GM12878 (cell line): ENCODE measurements around the gene RAPGEF6. TPM values are rescaled to one million over a fixed set of nuclear protein-coding genes. Genes with fewer than 3 reads are reported as not detected.
A peak's percentile ranks its signal among the peaks of the same experiment; 100 is the strongest.

Source experiments
- BRCA1 ChIP-seq: IDR thresholded peaks from 2 replicates; pipeline ENCODE4 v1.6.1; 2011; ENCODE audit warnings: low read depth, low read length, improper control_type of control experiment
- CBFB ChIP-seq: IDR thresholded peaks from 2 replicates; pipeline ENCODE4 v1.6.1; 2016; ENCODE audit warnings: antibody characterized with exemption, low read depth
- CHD4 ChIP-seq: fragments of 200-600 bp; sonication (generic); IDR thresholded peaks from 2 replicates; pipeline ENCODE4 v1.6.1; 2016; ENCODE audit warnings: mild to moderate bottlenecking
- DPF2 ChIP-seq: fragments of 450-650 bp; IDR thresholded peaks from 2 replicates; pipeline ENCODE4 v1.6.1; 2017; ENCODE audit warnings: mild to moderate bottlenecking
- EGR1 ChIP-seq, 2 experiments: IDR thresholded peaks; 1 replicate in 1 of 2; 2 replicates in 1 of 2; pipeline ENCODE4 v1.6.1; 2011 to 2012; ENCODE audit warnings: low read depth in 2 of 2, low read length in 2 of 2, borderline replicate concordance in 1 of 2, mild to moderate bottlenecking in 1 of 2, moderate library complexity in 1 of 2
- EZH2 ChIP-seq: IDR thresholded peaks from 2 replicates; pipeline ENCODE4 v1.6.1; 2012; ENCODE audit warnings: low read depth, mild to moderate bottlenecking, control low read depth, inconsistent platforms, low read length, borderline replicate concordance; ENCODE audit not compliant: control insufficient read depth
- HDAC2 ChIP-seq: fragments of 200-600 bp; sonication (generic); IDR thresholded peaks from 2 replicates; pipeline ENCODE4 v1.6.1; 2017
- MEF2B ChIP-seq: fragments of 450-650 bp; IDR thresholded peaks from 2 replicates; pipeline ENCODE4 v1.6.1; 2018; ENCODE audit warnings: mild to moderate bottlenecking, moderate library complexity; ENCODE audit not compliant: partially characterized antibody, poor library complexity, severe bottlenecking
- MXI1 ChIP-seq: fragments of 150-350 bp; IDR thresholded peaks from 2 replicates; pipeline ENCODE4 v1.6.1; 2011; ENCODE audit warnings: low read depth, mild to moderate bottlenecking, inconsistent platforms, low read length, improper control_type of control experiment
- NFYA ChIP-seq: IDR thresholded peaks from 2 replicates; pipeline ENCODE4 v1.6.1; 2011; ENCODE audit warnings: low read depth, mild to moderate bottlenecking, low read length, improper control_type of control experiment, borderline replicate concordance
- POLR2A ChIP-seq: IDR thresholded peaks from 2 replicates; pipeline ENCODE4 v1.6.1; 2011; ENCODE audit warnings: low read depth, mild to moderate bottlenecking, low read length
- POLR2AphosphoS5 ChIP-seq: IDR thresholded peaks from 2 replicates; pipeline ENCODE4 v1.6.1; 2011; ENCODE audit warnings: mild to moderate bottlenecking, low read length, inconsistent platforms
- RFX5 ChIP-seq: IDR thresholded peaks from 2 replicates; pipeline ENCODE4 v1.6.1; 2011; ENCODE audit warnings: low read depth, low read length, improper control_type of control experiment
- SREBF2 ChIP-seq: IDR thresholded peaks from 2 replicates; pipeline ENCODE4 v1.6.1; 2012; ENCODE audit warnings: mild to moderate bottlenecking, low read length
- STAT1 ChIP-seq: fragments of 450-650 bp; conservative IDR thresholded peaks from 2 replicates; pipeline ENCODE4 v1.6.1; 2014; ENCODE audit warnings: antibody characterized with exemption, mild to moderate bottlenecking
- TCF7 ChIP-seq: IDR thresholded peaks from 2 replicates; pipeline ENCODE4 v1.6.1; 2014; ENCODE audit warnings: antibody characterized with exemption, borderline replicate concordance
- YY1 ChIP-seq: IDR thresholded peaks from 2 replicates; pipeline ENCODE4 v1.6.1; 2011; ENCODE audit warnings: low read depth, mild to moderate bottlenecking, low read length
- ZNF207 ChIP-seq: fragments of 450-650 bp; IDR thresholded peaks from 2 replicates; pipeline ENCODE4 v1.6.1; 2014; ENCODE audit warnings: antibody characterized with exemption, mild to moderate bottlenecking, borderline replicate concordance
- ZZZ3 ChIP-seq: IDR thresholded peaks from 2 replicates; pipeline ENCODE4 v1.6.1; 2011; ENCODE audit warnings: low read depth; ENCODE audit not compliant: control insufficient read depth, insufficient read length
- polyA plus RNA-seq, 11 experiments: library from polyadenylated mRNA; depleted of rRNA in 4 of 11; unstranded in 6 of 11; stranded (reverse) in 5 of 11; fragments of >200 nt; fragmentation: Nextera tagmentation in 4 of 11; fragmentation: Illumina TruSeq in 1 of 11; extraction: Ambion mirVana in 4 of 11; extraction: Trizol in 1 of 11; gene quantifications; 1 replicate in 1 of 11; 2 replicates in 10 of 11; pipeline versions ENCODE4 v1.2.1 to v1.2.3, GENCODE V29; 2011 to 2016; ENCODE audit warnings: inconsistent platforms in 2 of 11, missing spikeins in 2 of 11, low read depth in 1 of 11
- total RNA-seq, 4 experiments: library from RNA; depleted of rRNA in 3 of 4; stranded (reverse); fragments of >200 nt in 3 of 4; fragmentation: Illumina TruSeq in 1 of 4; extraction: Trizol in 1 of 4; gene quantifications; 2 replicates each; pipeline versions ENCODE4 v1.2.1 to v1.2.3, GENCODE V29; 2013 to 2021
- TF ChIP-seq, protein P1 (sequence below): IDR thresholded peaks from 2 replicates; pipeline ENCODE4 v1.6.1; 2011; ENCODE audit warnings: borderline replicate concordance, low read depth, mild to moderate bottlenecking, moderate library complexity, low read length; ENCODE audit not compliant: insufficient read depth, poor library complexity, severe bottlenecking
- TF ChIP-seq, protein P2 (sequence below): fragments of 450-650 bp; IDR thresholded peaks from 2 replicates; pipeline ENCODE4 v1.6.1; 2014; ENCODE audit warnings: mild to moderate bottlenecking
- TF ChIP-seq, protein P3 (sequence below): fragments of 150-350 bp; IDR thresholded peaks from 2 replicates; pipeline ENCODE4 v1.6.1; 2016; ENCODE audit warnings: low read depth, low read length
- TF ChIP-seq, protein P4 (sequence below): IDR thresholded peaks from 2 replicates; pipeline ENCODE4 v1.6.1; 2012; ENCODE audit warnings: low read depth, low read length, improper control_type of control experiment
- TF ChIP-seq, protein P5 (sequence below): fragments of 450-650 bp; formaldehyde crosslinking; IDR thresholded peaks from 2 replicates; pipeline ENCODE4 v1.5.0; 2022; ENCODE audit warnings: mild to moderate bottlenecking, missing genetic modification characterization

The RAPGEF6 gene
- total and polyA plus RNA-seq, 10 of the 15 experiments (the other 5 are each of a cell fraction or from before 2014, with no cell fraction given), result 2.9 to 24.0 (median 14.2) TPM

DNA sequence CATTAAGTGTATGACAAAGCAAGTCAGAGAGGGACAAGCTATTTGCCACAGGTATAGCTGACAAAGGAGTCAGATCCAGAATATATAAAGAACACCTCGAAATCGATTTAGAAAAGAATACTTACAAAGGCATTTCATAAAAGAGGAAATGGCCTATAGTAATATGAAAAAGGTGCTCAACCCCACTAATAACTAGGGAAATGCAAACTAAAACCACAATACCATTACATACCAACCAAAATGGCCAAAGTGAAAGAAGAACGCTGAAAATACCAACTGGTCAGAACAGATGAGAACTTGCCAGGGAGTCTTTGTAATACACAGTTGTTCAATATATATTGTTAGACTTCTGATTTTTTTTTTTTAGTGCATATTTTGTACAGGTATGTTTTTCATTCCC lies 218.3 kb downstream of the RAPGEF6 start (continued):
- TF ChIP-seq, protein P1, sequence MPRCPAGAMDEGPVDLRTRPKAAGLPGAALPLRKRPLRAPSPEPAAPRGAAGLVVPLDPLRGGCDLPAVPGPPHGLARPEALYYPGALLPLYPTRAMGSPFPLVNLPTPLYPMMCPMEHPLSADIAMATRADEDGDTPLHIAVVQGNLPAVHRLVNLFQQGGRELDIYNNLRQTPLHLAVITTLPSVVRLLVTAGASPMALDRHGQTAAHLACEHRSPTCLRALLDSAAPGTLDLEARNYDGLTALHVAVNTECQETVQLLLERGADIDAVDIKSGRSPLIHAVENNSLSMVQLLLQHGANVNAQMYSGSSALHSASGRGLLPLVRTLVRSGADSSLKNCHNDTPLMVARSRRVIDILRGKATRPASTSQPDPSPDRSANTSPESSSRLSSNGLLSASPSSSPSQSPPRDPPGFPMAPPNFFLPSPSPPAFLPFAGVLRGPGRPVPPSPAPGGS, result no peak
- TF ChIP-seq MXI1 (no peak), TCF7 (no peak), RFX5 (no peak), CHD4 (no peak), EGR1 (IDR thresholded peaks at IDR 0.05; ENCODE audit: borderline replicate concordance in 1 of 2, low read depth in 2 of 2, low read length in 2 of 2) (no peak), ZZZ3 (no peak), BRCA1 (no peak), ZNF207 (no peak), STAT1 (no peak), HDAC2 (no peak), MEF2B (no peak), EZH2 (no peak), POLR2AphosphoS5 (no peak), NFYA (no peak), SREBF2 (no peak), YY1 (no peak), POLR2A (no peak), CBFB (peak; percentile 58; the same call in 1 of the 2 replicates), DPF2 (no peak)
- TF ChIP-seq, protein P2, sequence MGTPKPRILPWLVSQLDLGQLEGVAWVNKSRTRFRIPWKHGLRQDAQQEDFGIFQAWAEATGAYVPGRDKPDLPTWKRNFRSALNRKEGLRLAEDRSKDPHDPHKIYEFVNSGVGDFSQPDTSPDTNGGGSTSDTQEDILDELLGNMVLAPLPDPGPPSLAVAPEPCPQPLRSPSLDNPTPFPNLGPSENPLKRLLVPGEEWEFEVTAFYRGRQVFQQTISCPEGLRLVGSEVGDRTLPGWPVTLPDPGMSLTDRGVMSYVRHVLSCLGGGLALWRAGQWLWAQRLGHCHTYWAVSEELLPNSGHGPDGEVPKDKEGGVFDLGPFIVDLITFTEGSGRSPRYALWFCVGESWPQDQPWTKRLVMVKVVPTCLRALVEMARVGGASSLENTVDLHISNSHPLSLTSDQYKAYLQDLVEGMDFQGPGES, result no peak
- TF ChIP-seq, protein P3, sequence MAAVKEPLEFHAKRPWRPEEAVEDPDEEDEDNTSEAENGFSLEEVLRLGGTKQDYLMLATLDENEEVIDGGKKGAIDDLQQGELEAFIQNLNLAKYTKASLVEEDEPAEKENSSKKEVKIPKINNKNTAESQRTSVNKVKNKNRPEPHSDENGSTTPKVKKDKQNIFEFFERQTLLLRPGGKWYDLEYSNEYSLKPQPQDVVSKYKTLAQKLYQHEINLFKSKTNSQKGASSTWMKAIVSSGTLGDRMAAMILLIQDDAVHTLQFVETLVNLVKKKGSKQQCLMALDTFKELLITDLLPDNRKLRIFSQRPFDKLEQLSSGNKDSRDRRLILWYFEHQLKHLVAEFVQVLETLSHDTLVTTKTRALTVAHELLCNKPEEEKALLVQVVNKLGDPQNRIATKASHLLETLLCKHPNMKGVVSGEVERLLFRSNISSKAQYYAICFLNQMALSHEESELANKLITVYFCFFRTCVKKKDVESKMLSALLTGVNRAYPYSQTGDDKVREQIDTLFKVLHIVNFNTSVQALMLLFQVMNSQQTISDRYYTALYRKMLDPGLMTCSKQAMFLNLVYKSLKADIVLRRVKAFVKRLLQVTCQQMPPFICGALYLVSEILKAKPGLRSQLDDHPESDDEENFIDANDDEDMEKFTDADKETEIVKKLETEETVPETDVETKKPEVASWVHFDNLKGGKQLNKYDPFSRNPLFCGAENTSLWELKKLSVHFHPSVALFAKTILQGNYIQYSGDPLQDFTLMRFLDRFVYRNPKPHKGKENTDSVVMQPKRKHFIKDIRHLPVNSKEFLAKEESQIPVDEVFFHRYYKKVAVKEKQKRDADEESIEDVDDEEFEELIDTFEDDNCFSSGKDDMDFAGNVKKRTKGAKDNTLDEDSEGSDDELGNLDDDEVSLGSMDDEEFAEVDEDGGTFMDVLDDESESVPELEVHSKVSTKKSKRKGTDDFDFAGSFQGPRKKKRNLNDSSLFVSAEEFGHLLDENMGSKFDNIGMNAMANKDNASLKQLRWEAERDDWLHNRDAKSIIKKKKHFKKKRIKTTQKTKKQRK, result no peak
- TF ChIP-seq, protein P4, sequence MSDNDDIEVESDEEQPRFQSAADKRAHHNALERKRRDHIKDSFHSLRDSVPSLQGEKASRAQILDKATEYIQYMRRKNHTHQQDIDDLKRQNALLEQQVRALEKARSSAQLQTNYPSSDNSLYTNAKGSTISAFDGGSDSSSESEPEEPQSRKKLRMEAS, result no peak
- TF ChIP-seq, protein P5, sequence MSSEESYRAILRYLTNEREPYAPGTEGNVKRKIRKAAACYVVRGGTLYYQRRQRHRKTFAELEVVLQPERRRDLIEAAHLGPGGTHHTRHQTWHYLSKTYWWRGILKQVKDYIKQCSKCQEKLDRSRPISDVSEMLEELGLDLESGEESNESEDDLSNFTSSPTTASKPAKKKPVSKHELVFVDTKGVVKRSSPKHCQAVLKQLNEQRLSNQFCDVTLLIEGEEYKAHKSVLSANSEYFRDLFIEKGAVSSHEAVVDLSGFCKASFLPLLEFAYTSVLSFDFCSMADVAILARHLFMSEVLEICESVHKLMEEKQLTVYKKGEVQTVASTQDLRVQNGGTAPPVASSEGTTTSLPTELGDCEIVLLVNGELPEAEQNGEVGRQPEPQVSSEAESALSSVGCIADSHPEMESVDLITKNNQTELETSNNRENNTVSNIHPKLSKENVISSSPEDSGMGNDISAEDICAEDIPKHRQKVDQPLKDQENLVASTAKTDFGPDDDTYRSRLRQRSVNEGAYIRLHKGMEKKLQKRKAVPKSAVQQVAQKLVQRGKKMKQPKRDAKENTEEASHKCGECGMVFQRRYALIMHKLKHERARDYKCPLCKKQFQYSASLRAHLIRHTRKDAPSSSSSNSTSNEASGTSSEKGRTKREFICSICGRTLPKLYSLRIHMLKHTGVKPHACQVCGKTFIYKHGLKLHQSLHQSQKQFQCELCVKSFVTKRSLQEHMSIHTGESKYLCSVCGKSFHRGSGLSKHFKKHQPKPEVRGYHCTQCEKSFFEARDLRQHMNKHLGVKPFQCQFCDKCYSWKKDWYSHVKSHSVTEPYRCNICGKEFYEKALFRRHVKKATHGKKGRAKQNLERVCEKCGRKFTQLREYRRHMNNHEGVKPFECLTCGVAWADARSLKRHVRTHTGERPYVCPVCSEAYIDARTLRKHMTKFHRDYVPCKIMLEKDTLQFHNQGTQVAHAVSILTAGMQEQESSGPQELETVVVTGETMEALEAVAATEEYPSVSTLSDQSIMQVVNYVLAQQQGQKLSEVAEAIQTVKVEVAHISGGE (CRISPR knock-in tag), result no peak
